WI38 (cell line): ENCODE results near the gene ANKH.
"Not testable (repeated sequence)": the region's sequence is repeated elsewhere in the genome, so short reads cannot be mapped to it uniquely, and the experiment has no call there.

Experiments
- H3K4me3 ChIP-seq: 2 replicates; pipeline ENCODE4 v1.5.1; 2011; ENCODE audit warnings: low read depth, mild to moderate bottlenecking, control low read depth, low read length
- CTCF ChIP-seq: IDR thresholded peaks from 2 replicates; pipeline ENCODE4 v1.5.1; 2012; ENCODE audit warnings: low read depth, mild to moderate bottlenecking, control low read depth, low read length

Gene ANKH

GRCh38 chr5:14882658-14883580 lies 11.3 kb upstream of the ANKH start:
- no peak overlapping the region for H3K4me3 ChIP-seq
- no peak for TF ChIP-seq CTCF

GRCh38 chr5:14881826-14882225 lies 10.2 kb upstream of the ANKH start:
- no peak for TF ChIP-seq CTCF
- no peak overlapping the region for H3K4me3 ChIP-seq

GRCh38 chr5:14880688-14881087 lies 9.1 kb upstream of the ANKH start:
- no peak for TF ChIP-seq CTCF
- H3K4me3 ChIP-seq: no peak overlapping the region

GRCh38 chr5:14879937-14880589 lies 8.5 kb upstream of the ANKH start:
- no peak for TF ChIP-seq CTCF
- no peak overlapping the region for H3K4me3 ChIP-seq

DNA sequence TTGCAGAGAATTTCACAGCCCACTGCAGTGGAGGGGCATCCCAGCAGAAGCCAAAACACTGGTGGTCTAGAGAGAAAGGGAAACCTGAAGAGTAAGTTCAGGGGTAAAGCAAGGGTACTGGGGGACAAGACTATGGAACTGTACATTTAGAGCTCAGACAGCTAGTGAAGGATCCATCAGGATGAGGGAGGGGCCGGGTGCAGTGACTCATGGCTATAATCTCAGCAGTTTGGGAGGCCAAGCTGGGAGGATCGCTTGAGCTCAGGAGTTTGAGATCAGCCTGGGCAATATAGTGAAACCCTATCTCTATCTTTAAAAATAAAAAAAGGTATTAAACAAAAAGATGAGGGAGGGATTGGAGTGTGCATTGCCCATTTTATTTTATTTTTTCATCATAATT lies 7.8 kb upstream of the ANKH start:
- TF ChIP-seq CTCF: no peak
- H3K4me3 ChIP-seq: no peak overlapping the region

DNA sequence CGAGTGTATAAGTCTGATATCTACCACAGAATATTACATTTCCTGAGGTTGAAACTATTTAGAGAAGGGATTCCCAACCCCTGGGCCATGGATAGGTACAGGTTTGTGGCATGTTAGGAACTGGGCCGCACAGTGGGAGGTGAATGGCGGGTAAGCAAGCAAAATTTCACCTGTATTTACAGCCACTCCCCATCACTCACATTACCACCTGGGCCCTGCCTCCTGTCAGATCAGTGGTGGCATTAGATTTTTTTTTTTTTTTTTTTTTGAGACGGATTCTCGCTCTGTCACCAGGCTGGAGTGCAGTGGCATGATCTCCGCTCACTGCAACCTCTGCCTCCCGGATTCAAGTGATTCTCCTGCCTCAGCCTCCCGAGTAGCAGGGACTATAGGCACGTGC lies 6.6 kb upstream of the ANKH start:
- H3K4me3 ChIP-seq: not testable (repeated sequence)

DNA sequence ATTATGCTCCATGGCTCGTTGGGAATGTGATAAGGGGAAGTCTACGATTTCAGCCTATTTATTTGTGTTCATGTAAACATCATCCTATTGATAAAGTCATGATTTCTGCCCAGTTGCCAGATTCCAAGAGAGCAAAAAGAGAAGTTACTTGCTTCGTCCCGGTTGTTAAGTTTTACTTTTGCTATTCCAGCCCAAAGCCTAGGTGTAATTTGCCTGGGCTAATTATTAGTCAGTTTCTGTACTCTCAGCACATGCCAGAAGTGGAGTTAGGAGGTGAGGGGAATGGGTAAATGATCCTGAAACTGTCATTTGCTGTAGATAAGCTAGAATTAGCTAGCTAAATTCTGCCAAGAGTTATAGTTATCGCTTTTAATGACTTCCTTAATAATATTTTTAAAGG lies 4.5 kb upstream of the ANKH start:
- TF ChIP-seq CTCF: no peak
- H3K4me3 ChIP-seq: no peak overlapping the region

DNA sequence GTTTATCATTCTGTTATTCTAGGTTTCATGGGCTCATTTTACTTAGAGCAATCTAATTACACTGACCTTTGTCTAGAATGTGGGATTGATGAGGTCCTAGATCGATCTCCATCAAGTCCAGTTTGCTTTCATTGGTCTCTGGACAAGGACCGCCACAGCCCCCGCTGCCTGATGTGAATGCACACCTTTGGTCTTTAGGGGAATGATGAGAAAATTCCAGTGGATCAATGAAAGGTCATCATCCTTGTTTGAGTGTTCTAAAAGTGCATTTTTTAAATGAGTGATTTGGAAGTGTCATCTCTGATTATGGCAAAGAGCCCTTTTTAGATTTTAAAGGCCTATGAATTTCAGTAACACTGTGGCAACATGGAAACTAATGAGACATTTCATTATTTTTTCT lies 2.2 kb upstream of the ANKH start:
- no peak overlapping the region for H3K4me3 ChIP-seq
- no peak for TF ChIP-seq CTCF
